GM12878 (cell line): ENCODE data around the gene LRRC75B. TPM values are rescaled to one million over a fixed set of nuclear protein-coding genes. Genes with fewer than 3 reads are reported as not detected.

ENCODE experiments used
- ATAC-seq: fragments of 200-7000 bp; cut with Tn5 transposase; 3 replicates; pipeline ENCODE4 v1.9.1; 2020; ENCODE audit warnings: mild to moderate bottlenecking, moderate library complexity
- BruUV-seq: library from RNA; stranded (reverse); fragments of 400-500 nt; replicated peaks from 2 replicates; lab custom pipeline; 2021; lab: Mats Ljungman, UMichigan
- CTCF ChIA-PET: fragments of 300-600 bp; sonication (Branson Sonifier 250); formaldehyde crosslinking; extraction: SDS; loops from one replicate; lab custom pipeline; 2021; ENCODE audit warnings: inconsistent platforms; lab: Yijun Ruan, JAX
- POLR2A ChIA-PET: fragments of 350-600 bp; formaldehyde crosslinking; extraction: SDS; loops from one replicate; lab custom pipeline; 2021; ENCODE audit warnings: inconsistent platforms; lab: Charles Lee
- RAD21 ChIA-PET: fragments of 300-600 bp; sonication (Branson Sonifier 250); formaldehyde crosslinking; loops from one replicate; lab custom pipeline; 2023; ENCODE audit warnings: antibody characterized with exemption; ENCODE audit not compliant: unreplicated experiment; lab: Charles Lee
- SMC1A ChIA-PET: fragments of 300-600 bp; sonication (Branson Sonifier 250); formaldehyde crosslinking; loops from one replicate; lab custom pipeline; 2023; ENCODE audit not compliant: unreplicated experiment, uncharacterized antibody; lab: Charles Lee
- DNase-seq: peaks from one replicate; pipeline ENCODE4 v3.0.0-alpha.2; 2011; ENCODE audit warnings: low read depth, low spot score
- FAIRE-seq: peaks from 3 replicates; lab custom pipeline; 2011; peaks lifted over from hg19 to GRCh38; lab: Jason Lieb, UNC
- H2AFZ ChIP-seq: 2 replicates; pipeline ENCODE4 v1.6.0; 2011; ENCODE audit warnings: low read depth, low read length, control low read depth; ENCODE audit not compliant: control insufficient read depth
- H3K27ac ChIP-seq: 2 replicates; pipeline ENCODE4 v1.5.1; 2011; ENCODE audit warnings: control low read depth; ENCODE audit not compliant: control insufficient read depth, insufficient read depth
- H3K27me3 ChIP-seq, 2 experiments: replicated peaks in 1 of 2; 2 replicates each; pipeline versions ENCODE4 v1.6.0 to v1.6.1; 2011; ENCODE audit warnings: low read length in 1 of 2; ENCODE audit not compliant: control insufficient read depth in 2 of 2, insufficient read depth in 2 of 2
- H3K36me3 ChIP-seq, 2 experiments: 2 replicates each; pipeline ENCODE4 v1.5.1; 2011; ENCODE audit warnings: low read length in 1 of 2; ENCODE audit not compliant: control insufficient read depth in 2 of 2, insufficient read depth in 2 of 2
- H3K4me1 ChIP-seq: 2 replicates; pipeline ENCODE4 v1.6.1; 2011; ENCODE audit warnings: mild to moderate bottlenecking, low read length, moderate library complexity, mixed read lengths; ENCODE audit not compliant: control insufficient read depth, insufficient read depth
- H3K4me2 ChIP-seq: 2 replicates; pipeline ENCODE4 v1.6.0; 2011; ENCODE audit warnings: control low read depth; ENCODE audit not compliant: control insufficient read depth, insufficient read depth
- H3K4me3 ChIP-seq: fragments of 200-600 bp; sonication (generic); 2 replicates; pipeline ENCODE4 v1.5.1; 2016
- H3K79me2 ChIP-seq: 2 replicates; pipeline ENCODE4 v1.6.0; 2011; ENCODE audit warnings: low read length; ENCODE audit not compliant: control insufficient read depth, insufficient read depth
- H3K9ac ChIP-seq: 2 replicates; pipeline ENCODE4 v1.8.0; 2011; ENCODE audit warnings: low read length, control low read depth, mixed read lengths; ENCODE audit not compliant: control insufficient read depth, insufficient read depth
- H3K9me3 ChIP-seq: replicated peaks from 3 replicates; pipeline ENCODE4 v1.5.1; 2011; ENCODE audit warnings: mild to moderate bottlenecking, low read length; ENCODE audit not compliant: control insufficient read depth, insufficient read depth
- H4K20me1 ChIP-seq: 2 replicates; pipeline ENCODE4 v1.6.0; 2011; ENCODE audit not compliant: control insufficient read depth, insufficient read depth
- BMI1 ChIP-seq: fragments of 450-650 bp; IDR thresholded peaks from 2 replicates; pipeline ENCODE4 v1.6.1; 2016; ENCODE audit warnings: mild to moderate bottlenecking, moderate library complexity, borderline replicate concordance
- CBFB ChIP-seq: IDR thresholded peaks from 2 replicates; pipeline ENCODE4 v1.6.1; 2016; ENCODE audit warnings: antibody characterized with exemption, low read depth
- CHD2 ChIP-seq: IDR thresholded peaks from 2 replicates; pipeline ENCODE4 v1.6.1; 2011; ENCODE audit warnings: low read depth, low read length, improper control_type of control experiment, borderline replicate concordance
- EZH2 ChIP-seq: IDR thresholded peaks from 2 replicates; pipeline ENCODE4 v1.6.1; 2012; ENCODE audit warnings: low read depth, mild to moderate bottlenecking, control low read depth, inconsistent platforms, low read length, borderline replicate concordance; ENCODE audit not compliant: control insufficient read depth
- SIN3A ChIP-seq: IDR thresholded peaks from 2 replicates; pipeline ENCODE4 v1.6.1; 2012; ENCODE audit warnings: low read depth, low read length, improper control_type of control experiment
- ZZZ3 ChIP-seq: IDR thresholded peaks from 2 replicates; pipeline ENCODE4 v1.6.1; 2011; ENCODE audit warnings: low read depth; ENCODE audit not compliant: control insufficient read depth, insufficient read length
- WGBS: methylation state at CpG from one replicate; pipeline ENCODE4 v1.1.6; 2016; ENCODE audit warnings: low lambda C conversion rate; ENCODE audit not compliant: insufficient replicate concordance, insufficient coverage; ENCODE audit errors: missing lambda C conversion rate; 5-methylcytosine and 5-hydroxymethylcytosine counted together
- in situ Hi-C: fragments of 300-500 bp; cut with MboI; formaldehyde crosslinking; loops from 9 replicates; pipeline ENCODE4 v1.14.3; 2018; ENCODE audit warnings: mixed read lengths
- intact Hi-C: fragments of 100-400 bp; cut with micrococcal nuclease; formaldehyde crosslinking; loops from one replicate; pipeline ENCODE4 v1.14.2; 2022; ENCODE audit not compliant: unreplicated experiment
- polyA plus RNA-seq, 11 experiments: library from polyadenylated mRNA; depleted of rRNA in 4 of 11; unstranded in 6 of 11; stranded (reverse) in 5 of 11; fragments of >200 nt; fragmentation: Nextera tagmentation in 4 of 11; fragmentation: Illumina TruSeq in 1 of 11; extraction: Ambion mirVana in 4 of 11; extraction: Trizol in 1 of 11; gene quantifications; 1 replicate in 1 of 11; 2 replicates in 10 of 11; pipeline versions ENCODE4 v1.2.1 to v1.2.3, GENCODE V29; 2011 to 2016; ENCODE audit warnings: inconsistent platforms in 2 of 11, missing spikeins in 2 of 11, low read depth in 1 of 11
- total RNA-seq, 4 experiments: library from RNA; depleted of rRNA in 3 of 4; stranded (reverse); fragments of >200 nt in 3 of 4; fragmentation: Illumina TruSeq in 1 of 4; extraction: Trizol in 1 of 4; gene quantifications; 2 replicates each; pipeline versions ENCODE4 v1.2.1 to v1.2.3, GENCODE V29; 2013 to 2021
- TF ChIP-seq, protein P1 (sequence below): fragments of 450-650 bp; IDR thresholded peaks from 2 replicates; pipeline ENCODE4 v1.6.1; 2017; ENCODE audit warnings: borderline replicate concordance

LRRC75B gene
- total and polyA plus RNA-seq, 10 of the 15 experiments (the other 5 are each of a cell fraction or from before 2014, with no cell fraction given), result 0.09 to 0.98 (median 0.11) TPM; not detected in 3

DNA sequence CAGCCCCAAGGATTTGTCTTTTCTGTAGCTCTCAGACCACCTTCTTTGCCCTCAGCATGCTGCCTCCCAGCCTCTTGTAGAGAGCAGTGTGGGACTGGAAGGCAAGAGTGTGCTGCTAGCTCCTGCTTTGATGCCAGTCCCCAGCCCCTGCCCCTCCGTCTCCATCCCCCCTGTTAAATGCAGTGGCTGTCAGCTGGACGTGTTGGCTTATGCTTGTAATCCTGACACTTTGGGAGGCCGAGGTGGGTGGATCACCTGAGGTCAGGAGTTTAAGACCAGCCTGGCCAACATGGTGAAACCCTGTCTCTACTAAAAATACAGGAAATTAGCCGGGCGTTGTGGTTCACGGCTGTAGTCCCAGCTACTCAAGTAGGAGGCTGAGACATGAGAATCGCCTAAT is 21.6 kb downstream of the LRRC75B start:
- H3K27me3 ChIP-seq, result no peaks in the 10 kb centered on the region
- no peak overlapping the region for H3K4me2 ChIP-seq
- H3K79me2 ChIP-seq, result no peaks in the 10 kb centered on the region; the same call in none of the 2 replicates
- ChIA-PET RAD21 (interaction anchor here (0.7 kb wide), 1 partner anchor 10 kb away, joined by 3 read pairs; no protein-coding TSS in a partner anchor), SMC1A (interaction anchor here (1.1 kb wide), 1 partner anchor 12 kb away, joined by 3 read pairs; no protein-coding TSS in a partner anchor), POLR2A (interaction anchor here (0.5 kb wide), 1 partner anchor 102 kb away, joined by 5 read pairs; no protein-coding TSS in a partner anchor), CTCF (no interaction called here)
- in situ Hi-C loops, result no loop called here
- intact Hi-C loops, result no loop called here
- H3K9me3 ChIP-seq, result no peaks in the 10 kb centered on the region
- ATAC-seq (no peak), FAIRE-seq (no peak), DNase-seq (no peak)
- 96% methylated on average over 7 of the region's 7 CpGs for WGBS
- TF ChIP-seq ZZZ3 (no peak), CHD2 (no peak), SIN3A (no peak), CBFB (no peak), EZH2 (no peak), BMI1 (no peak)
- TF ChIP-seq, protein P1, sequence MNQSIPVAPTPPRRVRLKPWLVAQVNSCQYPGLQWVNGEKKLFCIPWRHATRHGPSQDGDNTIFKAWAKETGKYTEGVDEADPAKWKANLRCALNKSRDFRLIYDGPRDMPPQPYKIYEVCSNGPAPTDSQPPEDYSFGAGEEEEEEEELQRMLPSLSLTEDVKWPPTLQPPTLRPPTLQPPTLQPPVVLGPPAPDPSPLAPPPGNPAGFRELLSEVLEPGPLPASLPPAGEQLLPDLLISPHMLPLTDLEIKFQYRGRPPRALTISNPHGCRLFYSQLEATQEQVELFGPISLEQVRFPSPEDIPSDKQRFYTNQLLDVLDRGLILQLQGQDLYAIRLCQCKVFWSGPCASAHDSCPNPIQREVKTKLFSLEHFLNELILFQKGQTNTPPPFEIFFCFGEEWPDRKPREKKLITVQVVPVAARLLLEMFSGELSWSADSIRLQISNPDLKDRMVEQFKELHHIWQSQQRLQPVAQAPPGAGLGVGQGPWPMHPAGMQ, result no peak
- peaks cover 17 to 23% of the 10 kb centered on the region in 2 experiments for H3K36me3 ChIP-seq
- no peak overlapping the region for H2AFZ ChIP-seq
- H3K4me3 ChIP-seq, result no peak overlapping the region
- BruUV-seq, result no TSS peak
- H3K27ac ChIP-seq, result no peak overlapping the region
- H3K9ac ChIP-seq, result no peak overlapping the region
- no peaks in the 10 kb centered on the region; the same call in 1 of the 2 replicates for H4K20me1 ChIP-seq
- H3K4me1 ChIP-seq, result no peaks in the 10 kb centered on the region
